NCI-H510A treated with DMSO at 0.1 percent for 48 hours (cell line): ENCODE data around the gene TEP1.
"Not testable (repeated sequence)": the region's sequence is repeated elsewhere in the genome, so short reads cannot be mapped to it uniquely, and the experiment has no call there.

Experiments used
- DNase-seq: peaks from one replicate; lab custom pipeline; 2025; lab: John Stamatoyannopoulos, UW

Gene TEP1

DNA sequence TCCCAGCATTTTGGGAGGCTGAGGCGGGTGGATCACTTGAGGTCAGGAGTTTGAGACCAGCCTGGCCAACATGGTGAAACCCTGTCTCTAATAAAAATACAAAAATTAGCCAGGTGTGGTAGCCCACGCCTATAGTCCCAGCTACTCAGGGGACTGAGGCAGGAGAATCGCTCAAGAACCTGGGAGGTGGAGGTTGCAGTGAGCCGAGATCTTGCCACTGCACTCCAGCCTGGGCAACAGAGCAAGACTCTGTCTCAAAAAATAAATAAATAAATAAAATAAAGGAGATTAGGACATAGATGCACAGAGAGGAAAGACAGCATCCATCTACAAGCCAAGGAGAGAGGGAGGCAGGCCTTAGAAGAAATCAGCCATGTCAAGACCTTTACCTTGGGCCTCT is 72.3 kb downstream of the TEP1 start:
- not testable (repeated sequence) for DNase-seq

DNA sequence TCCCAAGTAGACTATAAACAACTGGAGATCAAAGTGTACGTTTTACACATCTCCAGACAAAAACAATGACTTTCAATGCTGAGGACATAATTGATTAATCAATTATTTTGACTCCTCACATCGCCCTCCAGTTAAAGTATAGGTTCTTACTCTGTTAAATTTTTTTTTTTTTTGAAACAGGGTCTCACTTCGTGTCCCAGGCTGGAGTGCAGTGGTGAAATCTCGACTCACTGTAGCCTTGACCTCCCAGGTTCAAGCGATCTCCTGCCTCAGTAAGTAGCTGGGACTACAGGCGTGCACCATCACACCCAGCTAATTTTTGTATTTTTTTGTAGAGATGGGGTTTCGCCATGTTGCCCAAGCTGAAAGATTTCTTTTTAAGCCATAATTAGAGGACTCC is 79.3 kb downstream of the TEP1 start:
- DNase-seq = no peak

DNA sequence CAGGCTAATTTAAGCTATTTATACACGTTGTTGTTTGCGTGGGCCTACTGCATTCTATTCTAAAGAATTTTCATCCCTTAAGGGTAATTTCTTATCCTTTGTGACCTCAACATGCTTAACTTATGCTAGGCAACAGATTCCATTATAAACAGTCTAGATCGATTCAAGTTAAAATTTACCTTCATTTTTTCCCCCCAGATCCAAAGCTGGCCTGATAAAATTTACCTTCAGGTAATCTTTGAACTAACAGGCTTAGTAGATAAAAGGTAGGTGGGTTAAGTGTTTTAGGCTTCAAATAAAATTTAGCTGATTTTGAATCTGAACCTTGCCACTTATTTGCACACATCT is 79.8 kb downstream of the TEP1 start:
- DNase-seq = no peak

DNA sequence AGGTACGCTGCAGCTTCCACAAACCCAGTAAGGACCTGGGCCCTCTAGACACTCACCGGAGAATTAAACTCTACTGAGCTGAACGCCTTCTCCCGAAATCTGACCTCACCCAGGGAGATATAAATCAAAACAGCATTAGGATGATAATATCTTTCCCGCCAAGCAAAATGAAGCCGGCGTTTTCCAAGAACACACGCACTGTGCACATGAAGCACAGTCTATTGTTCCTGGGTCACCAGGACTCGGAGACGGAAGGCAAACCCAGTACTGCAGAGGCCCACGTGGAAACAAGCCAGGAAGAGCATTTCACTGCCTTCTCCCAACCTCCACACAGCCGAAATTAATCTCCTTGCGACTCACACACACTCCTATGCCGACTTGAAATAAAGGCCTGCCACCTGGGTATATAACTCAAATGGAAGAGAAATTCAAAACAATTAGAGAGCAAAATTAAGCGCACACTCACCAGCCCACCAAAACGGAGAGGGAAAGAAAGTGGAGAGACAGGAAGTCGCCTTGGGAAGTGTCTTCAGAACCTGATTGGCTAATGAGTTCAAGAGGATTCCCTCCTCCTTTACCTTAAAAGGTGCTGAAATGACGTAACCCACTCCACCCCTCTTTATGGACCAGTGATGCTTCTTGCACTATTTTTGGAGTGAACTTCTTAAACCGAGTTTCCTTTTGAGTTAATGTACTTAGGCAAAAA is 80.4 kb downstream of the TEP1 start, which contains the start of gene CCNB1IP1:
TSS of gene CCNB1IP1 (minus strand) at position 492 of the 706 bp plus-strand sequence. CDS start 16,756 bp downstream, outside the sequence.
- peak; percentile 90 for DNase-seq

DNA sequence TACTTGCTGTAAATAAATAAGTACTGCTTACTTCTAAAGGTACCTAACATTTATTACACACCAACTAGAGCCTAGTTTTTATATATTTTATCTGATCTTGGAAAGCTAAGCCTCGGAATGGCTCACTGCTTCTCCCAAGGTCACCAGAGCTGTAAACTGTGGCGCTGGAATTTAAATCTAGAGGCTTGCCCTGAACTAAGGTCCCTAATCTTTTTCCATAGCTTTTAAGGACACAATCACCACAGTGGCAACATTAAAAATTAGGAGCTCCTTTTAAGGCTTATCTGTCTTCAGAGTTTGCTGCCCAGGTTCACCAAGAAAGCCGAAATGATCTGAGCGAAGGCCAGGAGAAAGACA is 80.9 kb downstream of the TEP1 start:
- DNase-seq = peak; percentile 48

DNA sequence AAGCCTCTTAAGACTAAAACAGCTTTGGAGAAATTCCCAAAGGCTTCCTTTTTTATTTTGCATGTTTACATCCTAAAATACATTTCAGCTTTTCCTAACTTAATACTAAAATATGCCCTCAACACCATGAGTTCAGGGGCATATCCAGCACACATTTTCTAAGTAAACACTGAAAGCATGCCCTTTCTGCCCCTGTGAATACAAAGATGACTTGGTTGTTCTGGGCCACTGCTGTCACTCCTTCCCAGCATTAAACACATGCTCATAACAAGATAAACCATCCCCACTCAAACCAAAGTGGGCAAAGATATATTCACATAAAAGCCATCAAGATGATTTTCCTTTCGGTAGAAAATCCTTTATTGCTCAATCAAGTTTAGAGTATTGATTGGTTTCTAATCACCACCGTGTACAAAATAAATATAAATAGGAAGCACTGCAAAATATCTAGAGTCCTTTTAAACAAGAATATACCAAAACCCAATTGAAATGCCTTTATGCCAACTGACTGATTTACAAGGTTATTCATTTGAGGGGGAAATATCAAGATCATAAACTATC is 82.2 kb downstream of the TEP1 start:
- DNase-seq = no peak

DNA sequence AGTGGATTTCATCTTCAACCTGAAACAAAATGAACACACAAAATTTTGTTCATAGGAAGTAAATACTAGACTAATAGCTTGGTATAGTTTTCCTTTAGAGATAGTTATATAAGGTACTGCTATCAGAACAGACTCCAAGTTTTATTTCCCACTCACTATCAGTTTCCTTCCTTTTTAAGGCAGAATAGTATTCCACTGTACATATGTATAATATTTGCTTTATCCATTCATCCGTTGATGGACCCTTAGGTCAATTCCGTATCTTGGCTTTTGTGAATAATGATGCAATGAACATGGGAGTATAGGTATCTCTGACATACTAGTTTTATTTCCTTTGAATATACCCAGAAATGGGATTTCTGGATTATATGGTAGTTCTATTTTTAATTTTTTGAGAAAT is 83.9 kb downstream of the TEP1 start:
- no peak for DNase-seq

DNA sequence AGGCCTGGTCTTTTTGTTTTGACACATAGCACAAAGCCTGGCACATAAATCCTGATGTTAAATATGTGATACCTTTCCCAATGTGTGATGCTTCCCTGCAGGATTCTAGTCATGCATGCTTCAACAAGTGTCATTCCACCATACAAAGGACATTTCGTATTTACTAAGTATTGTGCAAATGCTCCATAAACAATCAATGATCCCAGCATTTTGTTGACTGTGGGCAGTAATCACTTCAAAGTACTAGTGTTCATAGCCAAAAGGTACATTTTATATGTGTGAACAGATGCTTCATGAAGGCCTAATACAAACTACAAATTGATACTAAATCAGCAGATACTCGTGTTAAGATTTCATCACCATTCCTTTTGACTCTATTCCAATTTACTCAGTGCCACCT is 84.6 kb downstream of the TEP1 start:
- no peak for DNase-seq

DNA sequence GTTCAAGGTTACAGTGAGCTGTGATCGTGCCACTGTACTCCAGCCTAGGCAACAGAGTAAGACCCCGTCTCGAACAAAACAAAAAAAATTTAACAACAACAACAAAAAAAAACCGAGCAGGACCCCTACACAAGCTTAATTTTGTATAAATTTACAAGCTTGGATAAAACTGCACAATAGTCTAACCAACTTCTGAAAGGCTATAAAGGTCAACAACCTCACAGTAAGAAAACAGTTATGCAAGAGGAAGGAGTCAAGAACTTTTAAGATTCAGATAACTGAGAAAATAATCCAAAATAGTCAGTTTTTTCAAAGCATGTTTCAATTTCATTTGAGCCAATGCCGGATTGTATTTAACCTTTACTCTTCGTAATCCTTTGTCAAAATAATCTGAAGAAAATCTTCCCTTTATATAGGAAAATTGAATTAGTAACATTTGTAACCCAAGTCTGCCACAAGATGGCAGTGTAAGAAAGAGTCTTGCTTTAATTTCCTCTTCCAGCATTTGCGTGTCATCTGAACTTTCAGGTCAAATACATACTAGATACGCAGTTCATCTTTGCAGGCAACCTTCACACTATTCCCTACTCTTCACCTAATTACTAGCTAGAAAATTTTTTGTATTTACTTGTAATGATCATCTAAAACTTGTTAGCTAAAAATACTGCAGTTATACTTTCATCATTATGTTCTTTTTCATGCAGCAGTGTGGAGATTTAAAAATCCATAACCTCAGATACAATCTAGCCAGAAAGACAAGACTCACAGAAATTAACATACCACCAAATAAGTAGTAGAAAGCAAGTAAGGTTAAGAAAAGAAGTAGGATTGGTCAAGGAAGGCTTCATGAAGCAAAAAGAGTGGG is 86.1 kb downstream of the TEP1 start:
- peak; percentile 81 for DNase-seq

DNA sequence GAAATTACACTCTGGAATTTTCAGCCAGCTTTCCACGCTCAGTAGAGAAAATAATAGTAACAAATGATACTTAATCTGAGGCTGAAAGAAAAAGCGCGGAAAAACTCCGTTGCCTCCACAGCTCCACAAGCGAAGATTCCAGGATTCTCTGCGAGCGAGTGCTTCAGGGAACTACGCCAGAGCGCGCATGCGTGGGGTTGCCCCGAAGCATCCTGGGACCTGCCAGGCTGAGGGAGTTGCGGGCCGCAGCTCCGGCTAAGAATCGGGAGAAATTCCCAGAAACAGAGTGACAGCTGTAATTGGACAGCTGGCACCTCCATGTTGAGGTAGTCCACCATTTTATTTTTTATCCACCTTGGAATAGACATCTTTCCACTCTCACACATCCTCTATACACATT is 95.6 kb downstream of the TEP1 start:
- DNase-seq = no peak
